ENCODE measurements around the gene ABLIM1.

DNA sequence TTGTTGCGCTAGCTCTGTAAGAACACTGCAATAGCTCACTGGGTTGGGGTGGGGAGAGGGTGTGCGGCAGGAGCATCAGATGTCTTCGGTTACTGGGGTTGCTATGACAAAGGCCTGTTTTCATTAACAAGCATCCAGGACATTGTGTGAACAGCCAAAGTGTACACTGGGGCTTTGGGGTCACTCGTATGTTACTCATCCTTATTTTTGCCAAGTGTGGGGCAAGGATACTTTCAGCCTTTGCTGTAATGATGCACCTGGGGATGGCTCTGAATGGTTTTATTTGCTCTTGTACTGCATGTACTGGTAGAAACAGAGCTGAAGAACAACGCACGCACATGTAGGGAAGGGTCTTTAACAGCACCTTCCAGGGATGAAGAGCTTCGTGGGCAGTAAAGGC lies 180.8 kb downstream of the ABLIM1 start:
- no peak for TF ChIP-seq POLR2A (IDR thresholded peaks at IDR 0.05; ENCODE audit: low read length)
- no peak for TF ChIP-seq GATA1 (IDR thresholded peaks at IDR 0.05; ENCODE audit: low read depth, low read length)

All from erythroblast (primary cell).